ENCODE measurements around the gene GPC6.

The GPC6 gene

GRCh38 chr13:93386116-93386515, 159.5 kb downstream of the GPC6 start:
- DNase-seq: no peak

GRCh38 chr13:93388701-93389100, 162.1 kb downstream of the GPC6 start:
- peak; percentile 0 for DNase-seq

GRCh38 chr13:93397619-93398018, 171.0 kb downstream of the GPC6 start:
- no peak for DNase-seq

- no peak for DNase-seq
Observed at GRCh38 chr13:93398167-93399035, 171.8 kb downstream of the GPC6 start.

- DNase-seq: peak; percentile 1
Observed at GRCh38 chr13:93399212-93399611, 172.6 kb downstream of the GPC6 start.

- no peak for DNase-seq
Observed at GRCh38 chr13:93406136-93406535, 179.5 kb downstream of the GPC6 start.

- no peak for DNase-seq
Observed at GRCh38 chr13:93407551-93407950, 180.9 kb downstream of the GPC6 start.

- DNase-seq: no peak
Observed at GRCh38 chr13:93409001-93409400, 182.4 kb downstream of the GPC6 start.

- no peak for DNase-seq
Observed at GRCh38 chr13:93409816-93410215, 183.2 kb downstream of the GPC6 start.

GRCh38 chr13:93411186-93411680, 184.6 kb downstream of the GPC6 start:
- DNase-seq: no peak

GRCh38 chr13:93412676-93413075, 186.1 kb downstream of the GPC6 start:
- no peak for DNase-seq

GRCh38 chr13:93413972-93414717, 187.5 kb downstream of the GPC6 start:
- DNase-seq: no peak

- no peak for DNase-seq
Observed at GRCh38 chr13:93416736-93417355, 190.2 kb downstream of the GPC6 start.

- no peak for DNase-seq
Observed at GRCh38 chr13:93418398-93418797, 191.8 kb downstream of the GPC6 start.

GRCh38 chr13:93420206-93420605, 193.6 kb downstream of the GPC6 start:
- no peak for DNase-seq

- no peak for DNase-seq
Observed at GRCh38 chr13:93420887-93421286, 194.3 kb downstream of the GPC6 start.

GRCh38 chr13:93422980-93423543, 196.5 kb downstream of the GPC6 start:
- no peak for DNase-seq

- no peak for DNase-seq
Observed at GRCh38 chr13:93425411-93425810, 198.8 kb downstream of the GPC6 start.

GRCh38 chr13:93430381-93430780, 203.8 kb downstream of the GPC6 start:
- DNase-seq: no peak

GRCh38 chr13:93435651-93436050, 209.0 kb downstream of the GPC6 start:
- DNase-seq: no peak

- no peak for DNase-seq
Observed at GRCh38 chr13:93437081-93437480, 210.5 kb downstream of the GPC6 start.

GRCh38 chr13:93446238-93446637, 219.6 kb downstream of the GPC6 start:
- DNase-seq: no peak

GRCh38 chr13:93450191-93450621, 223.6 kb downstream of the GPC6 start:
- no peak for DNase-seq
